GM12878 (cell line): ENCODE data around the gene PROP1.
"Not testable (repeated sequence)": the region's sequence is repeated elsewhere in the genome, so short reads cannot be mapped to it uniquely, and the experiment has no call there.

Experiments used
- ASH2L ChIP-seq: fragments of 300-600, 200-600 bp; sonication (generic); IDR thresholded peaks from 2 replicates; pipeline ENCODE4 v1.6.1; 2017; ENCODE audit warnings: low read depth, mild to moderate bottlenecking, borderline replicate concordance
- CHD4 ChIP-seq: fragments of 200-600 bp; sonication (generic); IDR thresholded peaks from 2 replicates; pipeline ENCODE4 v1.6.1; 2016; ENCODE audit warnings: mild to moderate bottlenecking
- CTCF ChIP-seq, 3 experiments: IDR thresholded peaks in 2 of 3; conservative IDR thresholded peaks in 1 of 3; 2 replicates each; pipeline ENCODE4 v1.5.1; 2011; ENCODE audit warnings: low read depth in 3 of 3, low read length in 3 of 3, mild to moderate bottlenecking in 3 of 3, control low read depth in 2 of 3, moderate library complexity in 2 of 3, inconsistent platforms in 1 of 3, mixed read lengths in 1 of 3; ENCODE audit not compliant: control insufficient read depth in 2 of 3, insufficient read depth in 1 of 3; ENCODE audit errors: extremely low read depth in 1 of 3
- EP300 ChIP-seq, 2 experiments: fragments of 150-350 bp in 1 of 2; IDR thresholded peaks; 2 replicates each; pipeline ENCODE4 v1.6.1; 2011 to 2012; ENCODE audit warnings: low read depth in 2 of 2, low read length in 2 of 2, borderline replicate concordance in 1 of 2, improper control_type of control experiment in 1 of 2, inconsistent platforms in 1 of 2; ENCODE audit not compliant: control insufficient read depth in 1 of 2
- EZH2 ChIP-seq: IDR thresholded peaks from 2 replicates; pipeline ENCODE4 v1.6.1; 2012; ENCODE audit warnings: low read depth, mild to moderate bottlenecking, control low read depth, inconsistent platforms, low read length, borderline replicate concordance; ENCODE audit not compliant: control insufficient read depth
- HDAC6 ChIP-seq: fragments of 200-600 bp; sonication (generic); IDR thresholded peaks from one replicate; pipeline ENCODE4 v1.8.0; 2017; ENCODE audit warnings: antibody characterized with exemption; ENCODE audit not compliant: unreplicated experiment
- HDGF ChIP-seq: fragments of 450-650 bp; IDR thresholded peaks from 2 replicates; pipeline ENCODE4 v1.6.1; 2016; ENCODE audit warnings: antibody characterized with exemption
- KDM1A ChIP-seq: fragments of 200-600 bp; sonication (generic); IDR thresholded peaks from 2 replicates; pipeline ENCODE4 v1.6.1; 2016; ENCODE audit warnings: borderline replicate concordance
- POLR2A ChIP-seq: IDR thresholded peaks from 2 replicates; pipeline ENCODE4 v1.6.1; 2011; ENCODE audit warnings: low read depth, mild to moderate bottlenecking, low read length
- RELB ChIP-seq: fragments of 450-650 bp; IDR thresholded peaks from 2 replicates; pipeline ENCODE4 v1.6.1; 2017; ENCODE audit warnings: low read depth, mild to moderate bottlenecking, moderate library complexity
- TF ChIP-seq, protein P1 (sequence below): IDR thresholded peaks from 2 replicates; pipeline ENCODE4 v1.6.1; 2012; ENCODE audit warnings: mild to moderate bottlenecking, low read depth, low read length
- TF ChIP-seq, protein P2 (sequence below): IDR thresholded peaks from 2 replicates; pipeline ENCODE4 v1.6.1; 2011; ENCODE audit warnings: borderline replicate concordance, low read depth, mild to moderate bottlenecking, moderate library complexity, low read length; ENCODE audit not compliant: insufficient read depth, poor library complexity, severe bottlenecking

- TF ChIP-seq POLR2A; RELB; KDM1A; CTCF (IDR thresholded peaks at IDR 0.05 in 2 of 3, conservative IDR thresholded peaks at IDR 0.05 in 1 of 3; ENCODE audit: control insufficient read depth in 2 of 3, extremely low read depth in 1 of 3, insufficient read depth in 1 of 3, low read depth in 3 of 3, low read length in 3 of 3); EP300 (IDR thresholded peaks at IDR 0.05; ENCODE audit: borderline replicate concordance in 1 of 2, control insufficient read depth in 1 of 2, low read depth in 2 of 2, low read length in 2 of 2); HDAC6; HDGF; ASH2L; CHD4; EZH2: not testable (repeated sequence)
- TF ChIP-seq, protein P1, sequence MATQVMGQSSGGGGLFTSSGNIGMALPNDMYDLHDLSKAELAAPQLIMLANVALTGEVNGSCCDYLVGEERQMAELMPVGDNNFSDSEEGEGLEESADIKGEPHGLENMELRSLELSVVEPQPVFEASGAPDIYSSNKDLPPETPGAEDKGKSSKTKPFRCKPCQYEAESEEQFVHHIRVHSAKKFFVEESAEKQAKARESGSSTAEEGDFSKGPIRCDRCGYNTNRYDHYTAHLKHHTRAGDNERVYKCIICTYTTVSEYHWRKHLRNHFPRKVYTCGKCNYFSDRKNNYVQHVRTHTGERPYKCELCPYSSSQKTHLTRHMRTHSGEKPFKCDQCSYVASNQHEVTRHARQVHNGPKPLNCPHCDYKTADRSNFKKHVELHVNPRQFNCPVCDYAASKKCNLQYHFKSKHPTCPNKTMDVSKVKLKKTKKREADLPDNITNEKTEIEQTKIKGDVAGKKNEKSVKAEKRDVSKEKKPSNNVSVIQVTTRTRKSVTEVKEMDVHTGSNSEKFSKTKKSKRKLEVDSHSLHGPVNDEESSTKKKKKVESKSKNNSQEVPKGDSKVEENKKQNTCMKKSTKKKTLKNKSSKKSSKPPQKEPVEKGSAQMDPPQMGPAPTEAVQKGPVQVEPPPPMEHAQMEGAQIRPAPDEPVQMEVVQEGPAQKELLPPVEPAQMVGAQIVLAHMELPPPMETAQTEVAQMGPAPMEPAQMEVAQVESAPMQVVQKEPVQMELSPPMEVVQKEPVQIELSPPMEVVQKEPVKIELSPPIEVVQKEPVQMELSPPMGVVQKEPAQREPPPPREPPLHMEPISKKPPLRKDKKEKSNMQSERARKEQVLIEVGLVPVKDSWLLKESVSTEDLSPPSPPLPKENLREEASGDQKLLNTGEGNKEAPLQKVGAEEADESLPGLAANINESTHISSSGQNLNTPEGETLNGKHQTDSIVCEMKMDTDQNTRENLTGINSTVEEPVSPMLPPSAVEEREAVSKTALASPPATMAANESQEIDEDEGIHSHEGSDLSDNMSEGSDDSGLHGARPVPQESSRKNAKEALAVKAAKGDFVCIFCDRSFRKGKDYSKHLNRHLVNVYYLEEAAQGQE = not testable (repeated sequence)
- TF ChIP-seq, protein P2, sequence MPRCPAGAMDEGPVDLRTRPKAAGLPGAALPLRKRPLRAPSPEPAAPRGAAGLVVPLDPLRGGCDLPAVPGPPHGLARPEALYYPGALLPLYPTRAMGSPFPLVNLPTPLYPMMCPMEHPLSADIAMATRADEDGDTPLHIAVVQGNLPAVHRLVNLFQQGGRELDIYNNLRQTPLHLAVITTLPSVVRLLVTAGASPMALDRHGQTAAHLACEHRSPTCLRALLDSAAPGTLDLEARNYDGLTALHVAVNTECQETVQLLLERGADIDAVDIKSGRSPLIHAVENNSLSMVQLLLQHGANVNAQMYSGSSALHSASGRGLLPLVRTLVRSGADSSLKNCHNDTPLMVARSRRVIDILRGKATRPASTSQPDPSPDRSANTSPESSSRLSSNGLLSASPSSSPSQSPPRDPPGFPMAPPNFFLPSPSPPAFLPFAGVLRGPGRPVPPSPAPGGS = not testable (repeated sequence)
These were observed 50.3 kb downstream of the PROP1 start for GRCh38 chr5:177945601-177946283.
